H9 (cell line): ENCODE data around the gene NDE1. TPM values are rescaled to one million over a fixed set of nuclear protein-coding genes. Genes with fewer than 3 reads are reported as not detected.

Experiments used
- DNase-seq: peaks from one replicate; pipeline ENCODE4 v3.0.0-alpha.2; 2017
- H2AFZ ChIP-seq: one replicate; pipeline ENCODE4 v1.6.1; 2013; ENCODE audit warnings: mild to moderate bottlenecking, low read length, control low read depth, moderate library complexity
- H2AK5ac ChIP-seq: 2 replicates; pipeline ENCODE4 v1.6.1; 2013; ENCODE audit warnings: low read length, control low read depth, mixed read lengths; ENCODE audit not compliant: insufficient read length
- H2BK120ac ChIP-seq: one replicate; pipeline ENCODE4 v1.6.1; 2013; ENCODE audit warnings: low read depth, mild to moderate bottlenecking, low read length, control low read depth, inconsistent platforms; ENCODE audit not compliant: poor library complexity, severe bottlenecking
- H2BK12ac ChIP-seq: 2 replicates; pipeline ENCODE4 v1.6.1; 2013; ENCODE audit warnings: low read length, control low read depth, mixed read lengths, low read depth; ENCODE audit not compliant: insufficient read length
- H2BK15ac ChIP-seq: 2 replicates; pipeline ENCODE4 v1.6.1; 2013; ENCODE audit warnings: low read depth, low read length, control low read depth
- H2BK20ac ChIP-seq: one replicate; pipeline ENCODE4 v1.6.1; 2013; ENCODE audit warnings: low read depth, mild to moderate bottlenecking, low read length, control low read depth, inconsistent platforms; ENCODE audit not compliant: poor library complexity, severe bottlenecking
- H2BK5ac ChIP-seq: 2 replicates; pipeline ENCODE4 v1.6.1; 2013; ENCODE audit warnings: low read length, control low read depth, mixed read lengths; ENCODE audit not compliant: insufficient read length
- H3K14ac ChIP-seq: 2 replicates; pipeline ENCODE4 v1.6.1; 2013; ENCODE audit warnings: low read length, control low read depth; ENCODE audit not compliant: insufficient read depth
- H3K18ac ChIP-seq: 2 replicates; pipeline ENCODE4 v1.6.1; 2013; ENCODE audit warnings: low read depth, mild to moderate bottlenecking, mixed read lengths, low read length, control low read depth; ENCODE audit not compliant: insufficient read length
- H3K23ac ChIP-seq: 2 replicates; pipeline ENCODE4 v1.6.1; 2013; ENCODE audit warnings: low read length, control low read depth, mixed read lengths, low read depth; ENCODE audit not compliant: insufficient read length
- H3K23me2 ChIP-seq: 2 replicates; pipeline ENCODE4 v1.6.1; 2013; ENCODE audit warnings: low read depth, mild to moderate bottlenecking, mixed read lengths, low read length, control low read depth; ENCODE audit not compliant: insufficient read length, poor library complexity, severe bottlenecking
- H3K27ac ChIP-seq: 2 replicates; pipeline ENCODE4 v1.5.1; 2013; ENCODE audit warnings: low read length, control low read depth, mixed read lengths, low read depth; ENCODE audit not compliant: insufficient read length
- H3K27me3 ChIP-seq: 2 replicates; pipeline ENCODE4 v1.6.1; 2013; ENCODE audit warnings: low read length, control low read depth, inconsistent platforms; ENCODE audit not compliant: insufficient read depth
- H3K4ac ChIP-seq: 2 replicates; pipeline ENCODE4 v1.6.1; 2013; ENCODE audit warnings: low read depth, mild to moderate bottlenecking, control low read depth, inconsistent platforms, low read length, moderate library complexity
- H3K4me1 ChIP-seq: 2 replicates; pipeline ENCODE4 v1.6.1; 2013; ENCODE audit warnings: low read length, control low read depth, inconsistent platforms; ENCODE audit not compliant: insufficient read depth
- H3K4me2 ChIP-seq: 2 replicates; pipeline ENCODE4 v1.6.1; 2013; ENCODE audit warnings: low read length, control low read depth, mixed read lengths; ENCODE audit not compliant: insufficient read length, insufficient read depth
- H3K56ac ChIP-seq: 2 replicates; pipeline ENCODE4 v1.6.1; 2013; ENCODE audit warnings: low read depth, mild to moderate bottlenecking, mixed read lengths, low read length, control low read depth; ENCODE audit not compliant: insufficient read length
- H3K79me1 ChIP-seq: 2 replicates; pipeline ENCODE4 v1.6.1; 2013; ENCODE audit warnings: low read depth, mild to moderate bottlenecking, moderate library complexity, low read length, control low read depth, inconsistent platforms; ENCODE audit not compliant: insufficient read depth, poor library complexity, severe bottlenecking
- H3K79me2 ChIP-seq: 2 replicates; pipeline ENCODE4 v1.6.1; 2013; ENCODE audit warnings: low read length, control low read depth, inconsistent platforms; ENCODE audit not compliant: insufficient read depth
- H3K9ac ChIP-seq: 2 replicates; pipeline ENCODE4 v1.6.1; 2013; ENCODE audit warnings: low read length, control low read depth, mixed read lengths; ENCODE audit not compliant: insufficient read length; ENCODE audit errors: extremely low read depth
- H3K9me3 ChIP-seq: one replicate; pipeline ENCODE4 v1.6.1; 2013; ENCODE audit warnings: low read depth, low read length, inconsistent platforms; ENCODE audit not compliant: control insufficient read depth
- H3T11ph ChIP-seq: one replicate; pipeline ENCODE4 v1.6.1; 2013; ENCODE audit warnings: mild to moderate bottlenecking, low read length, control low read depth, inconsistent platforms
- H4K20me1 ChIP-seq: one replicate; pipeline ENCODE4 v1.6.1; 2013; ENCODE audit not compliant: control insufficient read depth, insufficient read length, insufficient read depth
- H4K5ac ChIP-seq: 2 replicates; pipeline ENCODE4 v1.6.1; 2013; ENCODE audit warnings: low read depth, mild to moderate bottlenecking, mixed read lengths, low read length, control low read depth; ENCODE audit not compliant: insufficient read length
- H4K8ac ChIP-seq: replicated peaks from 2 replicates; pipeline ENCODE4 v1.6.1; 2013; ENCODE audit warnings: low read length, control low read depth, mixed read lengths, low read depth; ENCODE audit not compliant: insufficient read length
- H4K91ac ChIP-seq: 2 replicates; pipeline ENCODE4 v1.6.1; 2013; ENCODE audit warnings: low read depth, mild to moderate bottlenecking, moderate library complexity, mixed read lengths, low read length, control low read depth; ENCODE audit not compliant: insufficient read length
- H3K27ac Mint-ChIP-seq, 3 experiments: 2 replicates in 2 of 3; 3 replicates in 1 of 3; pipeline ENCODE4 v1.8.0; 2020 to 2021; ENCODE audit warnings: mixed read lengths in 3 of 3, mild to moderate bottlenecking in 1 of 3, moderate library complexity in 1 of 3
- H3K27me3 Mint-ChIP-seq: 2 replicates; pipeline ENCODE4 v1.8.0; 2021; ENCODE audit warnings: low read depth, mild to moderate bottlenecking, moderate library complexity, mixed read lengths
- H3K36me3 Mint-ChIP-seq, 3 experiments: 2 replicates in 2 of 3; 3 replicates in 1 of 3; pipeline ENCODE4 v1.8.0; 2020 to 2021; ENCODE audit warnings: low read depth in 3 of 3, mixed read lengths in 3 of 3; ENCODE audit not compliant: insufficient read depth in 1 of 3
- H3K4me1 Mint-ChIP-seq, 2 experiments: 2 replicates each; pipeline ENCODE4 v1.8.0; 2020; ENCODE audit warnings: mixed read lengths in 2 of 2
- H3K4me3 Mint-ChIP-seq, 2 experiments: 2 replicates in 1 of 2; 3 replicates in 1 of 2; pipeline ENCODE4 v1.8.0; 2020 to 2021; ENCODE audit warnings: mild to moderate bottlenecking in 2 of 2, mixed read lengths in 2 of 2, moderate library complexity in 1 of 2
- H3K9me3 Mint-ChIP-seq, 2 experiments: 2 replicates in 1 of 2; 3 replicates in 1 of 2; pipeline ENCODE4 v1.8.0; 2020; ENCODE audit warnings: mild to moderate bottlenecking in 2 of 2, mixed read lengths in 2 of 2, moderate library complexity in 1 of 2
- CTCF ChIP-seq: fragments of 200-600 bp; sonication (generic); conservative IDR thresholded peaks from 3 replicates; pipeline ENCODE4 v1.8.0; 2021; ENCODE audit warnings: antibody characterized with exemption, mild to moderate bottlenecking
- WGBS: extraction: QIAGEN DNeasy Blood & Tissue Kit; methylation state at CpG from one replicate; pipeline ENCODE4 v1.1.7; 2013; ENCODE audit warnings: missing lambda C conversion rate, low lambda C conversion rate, mixed read lengths; ENCODE audit not compliant: insufficient read length; ENCODE audit errors: extremely low coverage; 5-methylcytosine and 5-hydroxymethylcytosine counted together
- total RNA-seq: library from RNA; stranded (reverse); gene quantifications from 2 replicates; pipeline ENCODE4 v1.2.1, GENCODE V29; 2021

The NDE1 gene
- total RNA-seq, 1 experiment from 2014 or later = 49.6 TPM

DNA sequence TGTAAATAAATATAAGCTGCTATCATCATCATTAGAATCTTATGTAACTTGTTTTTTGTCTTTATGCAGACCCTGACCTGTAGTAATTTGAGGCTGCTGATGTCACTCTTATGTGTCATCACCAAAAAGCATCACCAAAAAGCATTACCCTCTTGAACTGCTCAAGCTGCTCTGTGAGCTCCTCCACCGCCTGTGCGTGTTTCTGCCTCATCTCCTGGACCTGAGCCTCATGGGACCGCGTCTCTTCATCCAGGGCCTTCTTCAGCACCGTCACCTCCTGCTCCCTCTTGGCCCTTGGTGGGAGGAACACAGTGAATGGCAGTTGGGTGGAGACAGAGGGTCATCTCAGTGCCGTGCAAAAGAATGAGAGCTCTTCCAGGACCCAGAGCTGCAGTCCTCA is 82.4 kb downstream of the NDE1 start:
- H3K9me3 Mint-ChIP-seq = no peaks in the 10 kb centered on the region
- Histone ChIP-seq H3K23me2 (no peaks in the 10 kb centered on the region), H4K91ac (no peak overlapping the region), H3K56ac (no peak overlapping the region), H4K20me1 (no peaks in the 10 kb centered on the region), H3K14ac (no peak overlapping the region), H2AK5ac (no peak overlapping the region), H4K8ac (no peak overlapping the region), H3K4me2 (no peak overlapping the region), H3K9ac (no peak overlapping the region), H3K4me1 (no peaks in the 10 kb centered on the region), H2BK120ac (no peak overlapping the region), H2BK15ac (no peak overlapping the region), H3K4ac (no peak overlapping the region), H3K27me3 (no peaks in the 10 kb centered on the region), H3K79me2 (no peaks in the 10 kb centered on the region), H4K5ac (no peak overlapping the region), H2AFZ (no peak overlapping the region), H3T11ph (no peak overlapping the region), H3K9me3 (no peaks in the 10 kb centered on the region), H2BK12ac (no peak overlapping the region), H2BK20ac (no peak overlapping the region), H3K79me1 (no peaks in the 10 kb centered on the region), H2BK5ac (no peak overlapping the region), H3K27ac (no peak overlapping the region), H3K18ac (no peak overlapping the region), H3K23ac (no peak overlapping the region)
- peaks cover 11 to 12% of the 10 kb centered on the region in 2 experiments for H3K4me1 Mint-ChIP-seq
- H3K4me3 Mint-ChIP-seq = no peak overlapping the region
- no peaks in the 10 kb centered on the region for H3K27me3 Mint-ChIP-seq
- no peak for DNase-seq
- no CpG with 5 or more reads among the region's 6 CpGs for WGBS
- H3K27ac Mint-ChIP-seq = peak overlapping the region in 1 of 3 experiments; percentile 14; a peak in 1 of 7 replicates
- no peaks in the 10 kb centered on the region for H3K36me3 Mint-ChIP-seq
- TF ChIP-seq CTCF = no peak
